H54 (cell line): ENCODE measurements around the gene CPSF4L.

Experiments used
- DNase-seq: peaks from one replicate; pipeline ENCODE4 v3.0.0; 2011; ENCODE audit warnings: low spot score, mixed read lengths; ENCODE audit not compliant: insufficient read length
- FAIRE-seq: peaks from 3 replicates; lab custom pipeline; 2011; peaks lifted over from hg19 to GRCh38; lab: Jason Lieb, UNC
- POLR2A ChIP-seq: IDR thresholded peaks from 2 replicates; pipeline ENCODE4 v1.6.1; 2011; ENCODE audit warnings: low read depth, mild to moderate bottlenecking, low read length

The CPSF4L gene

DNA sequence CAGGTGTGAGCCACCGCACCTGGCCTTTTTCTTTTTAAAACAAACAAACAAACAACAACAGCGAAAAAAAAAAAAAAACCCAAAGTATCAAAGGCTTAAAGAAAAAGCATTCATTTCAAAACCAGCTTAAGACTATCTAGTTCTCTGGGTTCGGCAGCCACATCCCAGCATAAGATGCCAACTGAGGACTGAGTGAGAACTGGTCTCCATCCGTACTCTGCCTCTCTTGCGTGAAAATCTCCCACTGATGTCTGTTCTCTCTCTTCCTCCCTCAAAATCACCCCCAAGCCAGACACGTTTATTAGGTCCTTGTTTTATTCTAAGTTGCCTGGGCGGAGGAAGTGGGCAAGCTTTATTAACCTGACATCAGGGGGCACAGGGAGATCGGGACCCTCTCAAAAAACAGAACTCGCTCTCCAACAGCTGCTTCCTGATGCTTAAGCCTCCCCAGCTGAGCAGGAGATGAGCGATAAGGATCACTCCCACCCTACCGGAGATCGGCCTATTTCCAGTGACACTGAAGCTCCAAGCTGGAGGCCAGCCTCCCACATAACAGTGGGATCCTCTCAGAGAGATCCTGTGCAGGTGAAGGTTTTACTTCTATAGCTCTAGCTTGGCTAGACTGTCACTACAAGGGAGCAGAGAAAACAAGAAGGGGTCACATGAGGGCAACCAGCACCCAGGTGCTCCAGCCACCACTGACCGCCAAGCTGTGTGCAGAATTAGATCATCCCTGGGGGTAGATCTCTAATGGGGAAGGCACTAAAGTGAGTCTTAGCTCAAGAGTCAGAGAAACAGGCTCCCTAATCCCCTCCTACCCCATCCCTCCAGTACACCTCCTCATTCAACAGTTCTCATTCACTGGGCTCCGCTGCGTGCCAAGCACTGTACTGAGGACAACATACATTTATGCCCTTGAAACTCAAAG, 36.5 kb upstream of the CPSF4L start:
- DNase-seq, result no peak
- FAIRE-seq, result no peak
- TF ChIP-seq POLR2A, result no peak

- DNase-seq, result no peak
- TF ChIP-seq POLR2A, result no peak
- no peak for FAIRE-seq
Observed at GRCh38 chr17:73293480-73293911, 31.8 kb upstream of the CPSF4L start.

DNA sequence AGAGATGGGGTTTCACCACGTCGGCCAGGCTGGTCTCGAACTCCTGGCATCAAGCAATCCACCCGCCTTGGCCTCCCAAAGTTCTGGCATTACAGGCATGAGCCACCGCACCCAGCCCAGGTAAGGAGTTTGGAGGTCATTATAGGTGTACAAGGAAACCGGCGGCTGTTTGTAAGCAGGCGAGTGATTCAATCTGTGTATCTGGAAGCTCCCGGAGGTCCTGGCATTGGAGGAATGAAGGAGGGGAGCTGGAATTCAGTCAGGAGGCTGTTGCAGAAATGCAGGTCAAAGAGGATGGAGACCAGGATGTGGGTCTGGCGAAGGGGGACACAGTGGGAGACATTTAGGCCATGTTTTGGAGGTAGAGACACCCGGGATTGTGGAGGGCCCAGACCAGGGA, 31.4 kb upstream of the CPSF4L start:
- DNase-seq (no peak), FAIRE-seq (no peak)
- no peak for TF ChIP-seq POLR2A

- DNase-seq, result peak; percentile 69
- peak; percentile 39 for TF ChIP-seq POLR2A
- peak; percentile 73 for FAIRE-seq
Observed at GRCh38 chr17:73292031-73292531, 30.4 kb upstream of the CPSF4L start.

DNA sequence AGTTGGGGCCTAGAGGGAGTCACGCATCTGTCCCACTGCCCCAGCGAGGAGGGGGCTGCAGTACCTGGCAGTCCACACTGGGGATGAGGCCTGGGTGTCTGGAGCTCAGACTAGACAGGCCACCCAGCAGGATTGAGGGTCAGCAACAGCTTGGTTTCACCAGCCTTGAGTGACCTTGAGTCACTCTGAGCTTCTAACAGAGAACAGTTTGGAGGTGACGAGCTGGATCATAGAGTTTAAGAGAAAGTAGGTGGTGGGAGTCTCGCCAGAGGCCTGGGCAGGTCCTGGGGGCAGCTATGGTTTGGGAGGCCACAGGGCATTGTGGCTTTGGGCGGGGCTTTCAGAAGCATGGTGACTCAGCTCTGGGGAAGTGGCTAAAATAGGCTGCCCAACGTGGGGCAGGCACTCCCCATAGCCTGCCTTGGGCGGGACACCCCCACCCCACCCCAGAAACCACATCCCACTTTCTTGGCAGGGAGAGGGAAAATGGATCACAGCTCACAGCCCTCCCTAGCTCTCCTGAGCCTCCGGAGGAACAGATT, 29.7 kb upstream of the CPSF4L start:
- FAIRE-seq (peak; percentile 70), DNase-seq (peak; percentile 92)
- 0 out of 2 replicates have a peak, but pooled peaks have one; percentile 15 for TF ChIP-seq POLR2A

DNA sequence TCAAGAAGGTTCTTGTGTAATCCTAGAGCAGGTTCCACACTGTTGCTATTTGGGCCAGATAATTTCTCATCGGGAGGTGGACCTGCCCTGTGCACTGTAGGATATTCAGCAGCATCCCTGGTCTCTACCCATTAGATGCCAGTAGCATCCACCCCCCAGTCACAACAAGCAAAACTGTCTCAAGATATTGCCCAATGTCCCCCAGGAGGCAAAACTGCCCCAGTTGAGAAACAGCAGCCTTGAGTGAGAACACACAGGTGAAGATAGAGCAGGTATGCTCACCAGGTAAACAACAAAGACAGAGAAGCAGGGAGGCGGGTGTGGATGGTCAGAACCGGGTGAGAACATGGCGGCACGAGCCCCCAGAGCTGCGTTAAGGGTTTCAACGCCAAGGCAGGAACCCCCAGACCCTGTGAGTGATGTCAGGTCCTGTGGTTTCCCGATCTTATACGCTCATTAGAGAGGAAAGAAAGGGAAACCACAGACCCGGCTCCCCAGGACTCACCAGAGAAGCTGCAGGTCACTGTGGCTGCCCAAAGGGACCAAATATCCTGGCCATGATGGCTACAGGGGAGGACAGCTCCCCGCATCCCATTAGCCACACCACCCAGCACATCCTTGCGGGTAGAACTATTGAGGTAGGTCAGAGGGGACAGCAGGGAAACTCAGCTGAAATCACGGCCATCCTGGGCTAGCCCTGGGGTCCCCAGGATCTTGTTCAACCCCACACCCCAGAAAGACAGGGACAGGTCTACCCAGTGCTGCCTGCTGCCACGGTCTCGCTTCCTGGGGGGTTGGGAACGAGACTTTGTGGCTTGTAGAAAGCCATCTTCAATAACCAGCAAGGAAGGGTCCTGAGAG, 28.9 kb upstream of the CPSF4L start:
- FAIRE-seq, result no peak
- no peak for DNase-seq
- TF ChIP-seq POLR2A, result no peak

DNA sequence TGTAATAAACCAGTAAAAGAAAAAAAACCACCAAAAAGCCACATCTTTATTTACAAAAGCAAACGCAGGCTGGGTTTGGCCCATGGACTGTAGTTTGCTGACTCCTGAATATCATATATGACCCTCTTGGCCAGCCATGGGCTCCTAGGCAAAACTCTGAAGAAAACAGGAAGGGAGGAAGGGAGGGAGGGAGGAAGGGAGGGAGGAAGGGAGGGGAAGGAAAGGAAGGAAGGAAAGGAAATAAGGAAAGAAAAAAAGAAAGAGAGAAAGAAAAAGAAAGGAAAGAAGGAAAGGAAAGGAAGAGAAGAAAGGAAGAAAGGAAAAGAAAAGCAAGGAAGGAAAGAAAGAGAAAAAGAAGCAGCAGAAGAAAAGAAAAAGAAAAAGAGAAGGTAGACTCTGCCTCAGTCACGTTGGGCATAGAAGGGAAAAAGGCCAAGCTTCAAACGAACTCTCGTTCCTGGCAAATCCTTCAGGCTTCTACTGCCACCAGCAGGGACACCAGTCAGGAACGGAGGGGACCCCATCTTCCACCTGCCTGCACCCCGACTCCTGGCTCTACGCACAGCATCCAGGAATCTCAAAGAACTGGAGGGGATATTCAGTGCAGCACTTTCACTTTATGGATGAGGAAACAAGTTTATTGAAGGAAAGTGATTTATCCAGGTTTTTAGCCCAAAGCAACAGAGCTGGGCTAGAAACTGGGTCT, 28.0 kb upstream of the CPSF4L start:
- no peak for FAIRE-seq
- TF ChIP-seq POLR2A, result no peak
- no peak for DNase-seq

- no peak for DNase-seq
- no peak for TF ChIP-seq POLR2A
- FAIRE-seq, result no peak
Observed at GRCh38 chr17:73288534-73289302, 27.0 kb upstream of the CPSF4L start.

DNA sequence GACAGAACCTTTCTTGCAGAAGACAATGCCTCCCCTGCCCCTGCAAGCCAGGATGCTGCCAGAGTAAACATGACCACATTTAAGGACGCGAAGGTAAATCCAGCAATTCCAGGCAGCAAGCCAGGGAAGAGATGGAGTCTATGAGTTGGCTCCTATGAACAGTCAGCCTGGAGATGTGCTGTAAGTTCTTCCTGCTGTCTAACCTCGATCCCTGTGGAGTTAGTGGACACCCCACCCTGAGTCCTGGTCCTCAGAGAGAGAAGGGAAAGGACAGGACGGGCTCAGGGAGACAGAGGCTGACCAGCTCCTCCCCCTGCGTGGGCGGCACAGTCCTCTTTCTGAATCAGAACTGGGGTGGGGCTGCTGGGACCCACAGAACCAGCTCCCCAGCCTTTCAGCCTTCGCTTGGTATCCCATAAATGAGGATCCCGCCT, 25.2 kb upstream of the CPSF4L start:
- TF ChIP-seq POLR2A, result no peak
- FAIRE-seq (no peak), DNase-seq (no peak)

DNA sequence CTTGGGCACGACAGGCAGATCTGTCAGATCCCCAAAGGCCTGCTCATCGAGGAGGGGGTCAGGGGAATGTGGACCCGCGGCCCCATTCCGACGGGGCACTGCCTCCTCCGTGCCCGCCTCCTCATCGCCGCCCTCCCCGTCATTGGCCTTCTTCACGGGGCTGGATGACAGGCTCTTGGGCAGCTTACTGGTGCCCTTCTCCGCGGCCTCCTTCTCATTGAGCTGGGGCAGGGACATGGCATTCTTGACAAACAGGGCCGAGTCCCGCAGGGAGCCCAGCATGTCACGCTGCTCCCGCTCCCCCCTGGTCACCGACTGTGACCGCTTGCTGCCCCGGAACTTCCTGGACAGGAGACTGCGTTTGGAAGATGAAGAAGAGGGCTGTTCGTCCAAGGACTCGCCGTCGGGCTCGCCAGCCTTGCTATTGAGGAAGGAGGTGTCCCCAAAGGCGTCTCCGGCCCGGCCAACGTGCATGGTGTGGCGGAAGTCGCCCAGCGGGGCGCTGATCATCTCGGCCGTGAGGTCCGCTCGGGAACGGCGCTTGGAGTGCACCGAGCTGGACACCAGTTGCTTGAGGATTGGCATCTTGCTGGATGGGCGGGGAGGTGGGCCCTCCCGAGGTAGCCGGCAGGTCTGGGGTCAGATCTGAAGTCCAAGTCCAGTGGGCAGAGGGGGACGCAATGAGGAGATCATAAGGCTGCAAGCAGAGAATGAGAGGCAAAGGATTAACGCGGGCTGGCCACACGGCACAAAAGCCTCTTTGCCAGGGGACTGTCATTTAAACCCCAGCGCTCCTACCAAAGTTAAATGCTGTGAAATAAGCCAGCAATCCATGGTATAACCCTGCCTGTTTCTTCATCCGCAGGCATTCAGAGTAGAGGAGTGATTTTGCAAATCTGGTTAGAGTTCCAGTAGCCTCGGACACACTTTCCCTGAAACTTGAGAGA, 24.5 kb upstream of the CPSF4L start:
- DNase-seq (no peak), FAIRE-seq (no peak)

GRCh38 chr17:73285603-73285908, 23.9 kb upstream of the CPSF4L start:
- no peak for FAIRE-seq
- no peak for TF ChIP-seq POLR2A
- no peak for DNase-seq

More for the DNA sequence above, 24.5 kb upstream of the CPSF4L start:
- TF ChIP-seq POLR2A, result no peak
